Pons (tissue), 1 donor: Measurements from ENCODE around the gene TGFBR2.

ENCODE experiments used
- DNase-seq: peaks from one replicate; pipeline ENCODE4 v3.0.0-alpha.2; 2016; ENCODE audit warnings: low spot score

Gene TGFBR2

GRCh38 chr3:30673425-30674341 is 67.3 kb downstream of the TGFBR2 start:
- DNase-seq = no peak

GRCh38 chr3:30675006-30675405 is 68.6 kb downstream of the TGFBR2 start:
- no peak for DNase-seq

GRCh38 chr3:30675774-30676173 is 69.4 kb downstream of the TGFBR2 start:
- DNase-seq = no peak

GRCh38 chr3:30676424-30677346 is 70.3 kb downstream of the TGFBR2 start:
- no peak for DNase-seq

- DNase-seq = no peak
These were observed 70.9 kb downstream of the TGFBR2 start for GRCh38 chr3:30677347-30677685.

- no peak for DNase-seq
These were observed 72.6 kb downstream of the TGFBR2 start for GRCh38 chr3:30679045-30679444.

GRCh38 chr3:30680789-30681648 is 74.6 kb downstream of the TGFBR2 start:
- DNase-seq = peak; percentile 94

GRCh38 chr3:30681649-30682211 is 75.3 kb downstream of the TGFBR2 start:
- peak; percentile 57 for DNase-seq

- no peak for DNase-seq
These were observed 76.2 kb downstream of the TGFBR2 start for GRCh38 chr3:30682434-30683155.

GRCh38 chr3:30683769-30684168 is 77.4 kb downstream of the TGFBR2 start:
- DNase-seq = no peak

- no peak for DNase-seq
These were observed 78.0 kb downstream of the TGFBR2 start for GRCh38 chr3:30684356-30684755.

GRCh38 chr3:30685267-30685667 is 78.9 kb downstream of the TGFBR2 start:
- DNase-seq = no peak

- DNase-seq = no peak
These were observed 79.8 kb downstream of the TGFBR2 start for GRCh38 chr3:30686176-30686575.

- no peak for DNase-seq
These were observed 80.4 kb downstream of the TGFBR2 start for GRCh38 chr3:30686799-30687198.

GRCh38 chr3:30687930-30688570 is 81.6 kb downstream of the TGFBR2 start:
- DNase-seq = no peak

- DNase-seq = no peak
These were observed 82.6 kb downstream of the TGFBR2 start for GRCh38 chr3:30688776-30689641.

- DNase-seq = no peak
These were observed 83.8 kb downstream of the TGFBR2 start for GRCh38 chr3:30690199-30690598.

- DNase-seq = no peak
These were observed 85.0 kb downstream of the TGFBR2 start for GRCh38 chr3:30691249-30691880.

- DNase-seq = no peak
These were observed 85.5 kb downstream of the TGFBR2 start for GRCh38 chr3:30691944-30692343.
